RCC 7860 (cell line): ENCODE measurements around the gene CUX1.
"Not testable (repeated sequence)": the region's sequence is repeated elsewhere in the genome, so short reads cannot be mapped to it uniquely, and the experiment has no call there.

Experiments used
- DNase-seq: peaks from one replicate; pipeline ENCODE4 v3.0.0-alpha.2; 2015; ENCODE audit warnings: low spot score
- FAIRE-seq: peaks from 2 replicates; lab custom pipeline; 2012; peaks lifted over from hg19 to GRCh38; lab: Jason Lieb, UNC

Gene CUX1

DNA sequence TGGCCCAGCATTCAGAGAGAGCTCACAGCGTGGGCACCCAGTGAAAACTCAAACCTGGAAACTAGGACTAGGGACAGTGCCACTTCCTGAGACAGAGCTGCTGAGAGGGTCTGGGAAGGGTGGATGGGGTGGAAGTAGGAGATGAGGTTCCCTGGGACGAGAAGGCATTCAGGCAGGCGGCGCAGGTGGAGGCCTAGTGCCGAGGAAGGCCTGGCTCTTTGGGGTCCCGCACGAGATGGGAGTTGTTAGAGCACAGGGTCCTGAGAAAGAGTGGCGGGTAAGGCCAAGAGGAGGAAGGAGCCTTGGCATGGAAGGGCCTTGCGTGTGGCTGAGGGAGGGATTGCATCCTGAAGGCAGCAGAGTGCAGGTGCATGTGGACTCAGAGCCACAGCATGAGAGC lies 339.4 kb downstream of the CUX1 start:
- DNase-seq (no peak), FAIRE-seq (no peak)

DNA sequence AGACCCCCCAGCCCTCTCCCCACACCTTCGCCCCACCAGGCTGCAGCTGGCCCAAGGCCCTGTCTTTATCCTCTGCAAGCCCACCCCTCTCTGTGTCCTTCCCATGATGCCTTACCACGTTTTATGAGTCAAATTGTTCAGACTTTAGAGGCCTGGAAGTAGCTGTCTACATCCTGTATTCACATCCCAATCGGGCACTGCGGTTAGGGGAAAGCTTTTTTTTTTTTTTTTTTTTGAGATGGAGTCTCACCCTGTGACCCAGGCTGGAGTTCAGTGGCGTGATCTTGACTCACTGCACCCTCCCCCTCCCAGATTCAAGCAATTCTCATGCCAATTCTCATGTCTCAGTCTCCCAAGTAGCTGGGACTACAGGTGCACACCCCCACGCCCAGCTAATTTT lies 347.7 kb downstream of the CUX1 start:
- DNase-seq: no peak
- FAIRE-seq: no peak

DNA sequence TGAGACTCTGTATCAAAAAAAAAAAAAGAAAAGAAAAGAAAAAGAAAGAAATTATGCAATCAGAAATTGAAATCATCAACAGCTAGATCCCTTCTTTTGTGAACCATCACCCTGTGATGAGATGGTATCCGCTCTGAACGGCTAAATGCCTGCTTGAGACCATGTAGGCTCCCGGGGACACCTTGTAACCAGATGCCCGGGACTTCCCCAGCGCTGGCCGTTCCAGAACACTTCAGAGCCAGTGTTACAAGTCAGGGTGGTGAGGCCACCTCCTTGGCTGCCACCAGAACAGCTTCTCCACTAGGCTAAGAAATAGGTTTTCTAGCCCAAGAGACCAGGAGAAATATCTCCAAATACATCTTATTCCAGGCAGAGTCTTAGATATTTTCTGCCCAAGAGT lies 349.8 kb downstream of the CUX1 start:
- FAIRE-seq (no peak), DNase-seq (no peak)

DNA sequence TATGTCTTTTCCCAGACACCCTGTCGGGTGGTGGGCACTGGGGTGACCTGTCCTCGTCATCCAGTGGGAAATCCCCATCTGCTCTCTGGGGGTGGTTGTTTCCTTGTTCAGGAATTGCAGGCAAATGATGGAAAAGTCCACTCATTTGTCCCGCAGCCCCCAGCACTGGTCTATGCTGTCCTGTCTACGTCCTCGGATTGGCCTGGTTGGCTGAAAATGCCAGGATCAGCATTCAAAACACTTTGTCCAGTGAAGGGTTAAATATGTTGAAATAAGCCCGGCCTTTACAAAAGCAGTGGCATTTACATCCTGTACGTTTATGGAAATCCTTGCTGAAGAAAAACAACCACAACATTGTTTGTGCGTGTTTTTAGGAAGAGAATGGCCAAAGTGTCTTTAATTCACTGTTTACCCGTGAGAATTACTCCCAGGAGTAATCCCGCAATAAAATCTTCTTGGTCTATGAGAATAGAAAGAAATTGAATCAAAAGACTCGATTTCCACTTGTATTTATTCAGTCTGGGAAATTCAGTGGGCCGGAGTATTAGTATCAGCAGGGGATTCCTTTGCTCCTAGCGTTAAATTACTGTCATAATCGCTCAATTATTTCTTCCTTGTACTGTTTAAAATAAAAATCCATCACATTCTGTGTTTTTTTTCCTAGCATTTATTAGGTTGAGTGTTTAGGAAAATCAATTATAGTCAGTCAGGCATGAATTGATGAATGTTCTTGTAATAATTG lies 352.4 kb downstream of the CUX1 start:
- DNase-seq (no peak), FAIRE-seq (no peak)

DNA sequence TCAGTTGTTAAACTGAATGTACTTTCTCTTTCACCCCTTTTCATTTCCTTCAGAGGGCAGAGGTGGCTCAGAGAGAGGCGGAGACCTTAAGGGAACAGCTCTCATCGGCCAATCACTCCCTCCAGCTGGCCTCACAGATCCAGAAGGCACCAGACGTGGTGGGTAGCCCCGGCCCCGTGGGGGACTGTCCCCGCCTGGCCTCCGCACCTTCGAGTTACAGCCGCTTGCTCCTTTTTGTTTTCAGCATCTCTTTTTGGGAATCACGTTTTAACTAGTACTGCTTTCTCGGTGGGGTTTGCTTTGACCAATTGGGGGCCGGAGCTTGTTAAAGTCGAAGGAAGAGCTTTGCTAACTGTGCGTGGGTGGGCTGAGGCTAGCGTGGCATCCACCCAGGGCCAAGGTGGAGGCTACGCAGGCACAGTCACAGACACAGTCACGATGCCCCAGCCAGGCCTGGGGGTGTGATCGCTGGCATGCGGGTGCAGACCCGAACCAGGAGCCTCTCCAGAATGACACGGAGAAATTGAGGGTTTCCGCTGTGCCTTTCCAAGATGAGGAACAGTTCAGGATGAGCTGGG lies 353.1 kb downstream of the CUX1 start:
- no peak for FAIRE-seq
- DNase-seq: no peak

- DNase-seq (no peak), FAIRE-seq (no peak)
These were observed 356.2 kb downstream of the CUX1 start for GRCh38 chr7:102173669-102174068.

DNA sequence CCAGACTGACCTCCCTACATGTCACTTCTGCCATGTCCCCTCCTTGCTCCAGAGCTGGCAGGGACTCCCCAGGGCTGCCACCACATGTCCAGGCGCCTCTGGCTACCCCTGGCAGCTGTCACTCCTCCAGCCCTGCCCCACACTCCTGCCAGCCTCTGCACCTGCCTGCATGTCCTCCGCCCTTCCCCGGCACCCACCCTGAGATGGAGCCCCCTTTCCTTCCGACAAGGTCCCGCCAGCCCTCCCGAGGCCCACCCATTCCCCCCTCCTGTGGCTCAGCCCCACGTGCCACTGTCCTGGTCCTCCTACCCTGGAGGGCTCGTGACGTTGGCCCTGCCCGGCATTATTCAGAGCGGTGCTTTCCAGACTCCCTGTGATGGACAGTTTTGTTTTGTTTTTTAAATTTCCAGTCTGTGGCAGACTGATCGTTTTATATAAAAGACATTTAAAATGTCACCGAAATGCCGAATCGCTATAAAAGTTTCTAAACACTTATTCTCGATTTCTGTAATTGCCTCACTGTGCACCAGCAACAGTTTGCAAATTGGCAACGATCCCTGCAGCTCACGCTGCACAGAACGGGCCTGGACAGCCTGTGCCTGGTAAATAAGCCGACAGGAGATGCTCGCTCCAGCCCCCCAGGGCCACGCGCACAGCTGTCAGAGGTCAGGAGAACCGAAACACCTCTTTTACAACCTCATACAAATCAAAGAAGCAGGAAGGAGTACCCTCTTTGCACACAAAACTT lies 358.2 kb downstream of the CUX1 start:
- no peak for FAIRE-seq
- no peak for DNase-seq

GRCh38 chr7:102178410-102178809 lies 361.0 kb downstream of the CUX1 start:
- DNase-seq (no peak), FAIRE-seq (no peak)

DNA sequence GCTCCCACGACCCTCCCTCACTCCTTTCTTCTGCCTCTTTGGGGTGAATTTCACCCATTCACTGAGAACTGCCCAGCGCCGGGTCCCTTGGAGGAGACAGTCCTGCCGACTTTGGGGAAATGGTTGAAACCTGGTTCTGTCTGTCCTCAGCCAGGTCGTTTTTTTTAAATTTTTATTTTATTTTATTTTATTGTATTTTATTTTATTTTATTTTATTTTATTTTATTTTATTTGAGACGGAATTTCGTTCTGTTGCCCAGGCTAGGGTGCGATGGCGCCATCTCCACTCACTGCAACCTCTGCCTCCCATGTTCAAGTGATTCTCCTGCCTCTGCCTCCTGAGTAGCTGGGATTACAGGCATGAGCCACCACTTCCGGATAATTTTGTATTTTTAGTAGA lies 363.3 kb downstream of the CUX1 start:
- FAIRE-seq: no peak
- DNase-seq: no peak

DNA sequence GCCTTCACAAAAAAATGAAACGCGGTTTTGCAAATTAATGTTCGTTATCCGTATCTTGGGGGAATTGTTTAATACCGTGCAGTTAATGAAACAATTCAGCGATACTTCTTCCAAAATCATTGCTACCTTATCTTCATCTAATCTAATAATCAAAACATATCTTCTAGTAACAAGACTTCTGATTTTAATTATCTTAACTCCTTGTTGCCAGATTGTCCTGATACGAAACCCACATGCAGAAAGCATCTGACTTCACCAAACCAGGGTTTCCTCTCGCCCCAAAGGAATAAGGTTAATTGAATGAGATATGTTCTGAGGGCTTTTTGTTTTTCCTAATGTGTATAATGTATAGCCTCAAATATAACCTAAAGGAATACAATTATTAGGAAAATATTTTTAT lies 364.1 kb downstream of the CUX1 start:
- FAIRE-seq: no peak

DNA sequence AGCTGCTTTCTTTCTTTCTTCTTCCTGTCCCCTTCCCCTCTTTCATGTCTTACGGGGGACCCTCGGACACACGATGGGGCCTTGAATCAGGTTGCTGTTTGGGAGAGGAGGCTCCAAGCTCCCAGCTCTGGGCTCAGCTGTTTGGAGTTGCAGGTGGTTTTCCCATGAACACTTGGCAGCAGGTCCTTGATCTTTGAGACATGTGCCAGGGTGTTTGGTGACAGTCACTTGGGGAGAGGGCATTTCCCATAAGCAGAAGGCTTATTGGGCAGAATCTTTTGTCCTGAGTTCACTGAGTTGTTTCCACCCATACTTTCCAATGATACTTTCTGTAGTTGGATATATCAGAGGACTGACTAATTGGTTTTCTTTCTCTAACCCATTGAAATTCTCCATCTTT lies 364.6 kb downstream of the CUX1 start:
- no peak for DNase-seq
- no peak for FAIRE-seq

More for the DNA sequence above, 364.1 kb downstream of the CUX1 start:
- DNase-seq: no peak

GRCh38 chr7:102183848-102184247 lies 366.4 kb downstream of the CUX1 start:
- not testable (repeated sequence) for DNase-seq, FAIRE-seq

GRCh38 chr7:102184303-102184702 lies 366.9 kb downstream of the CUX1 start:
- FAIRE-seq (no peak), DNase-seq (no peak)

GRCh38 chr7:102185796-102186195 lies 368.4 kb downstream of the CUX1 start:
- FAIRE-seq (no peak), DNase-seq (no peak)

DNA sequence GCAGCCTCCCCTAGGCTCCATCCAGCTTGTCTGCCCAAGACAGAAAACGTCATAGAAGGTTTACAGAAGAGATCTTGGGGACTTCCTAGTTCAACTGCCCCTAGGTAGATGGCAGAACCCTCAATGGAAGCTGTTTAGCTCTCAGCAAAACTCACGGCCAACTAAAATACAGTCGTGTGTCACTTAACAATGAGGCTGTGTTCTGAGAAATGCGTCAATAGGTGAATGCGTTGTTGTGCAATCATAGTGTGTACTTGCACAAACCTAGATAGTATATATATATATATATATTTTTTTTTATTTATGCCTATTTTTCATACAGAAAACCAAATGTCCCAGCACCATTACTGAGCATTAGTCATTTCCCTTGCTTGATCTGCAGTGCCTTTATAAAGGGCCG lies 368.9 kb downstream of the CUX1 start:
- DNase-seq: no peak

GRCh38 chr7:102188746-102189145 lies 371.3 kb downstream of the CUX1 start:
- no peak for DNase-seq
- FAIRE-seq: no peak

More for the DNA sequence above, 368.9 kb downstream of the CUX1 start:
- no peak for FAIRE-seq

GRCh38 chr7:102189756-102190155 lies 372.3 kb downstream of the CUX1 start:
- no peak for FAIRE-seq
- no peak for DNase-seq

- FAIRE-seq: no peak
These were observed 373.4 kb downstream of the CUX1 start for GRCh38 chr7:102190776-102191350.

GRCh38 chr7:102191556-102192379 lies 374.3 kb downstream of the CUX1 start:
- DNase-seq: no peak
- FAIRE-seq: no peak

More at GRCh38 chr7:102190776-102191350, 373.4 kb downstream of the CUX1 start:
- DNase-seq: no peak

- FAIRE-seq: no peak
These were observed 375.4 kb downstream of the CUX1 start for GRCh38 chr7:102192790-102193189.

GRCh38 chr7:102193806-102194205 lies 376.4 kb downstream of the CUX1 start:
- no peak for DNase-seq
- FAIRE-seq: no peak

More at GRCh38 chr7:102192790-102193189, 375.4 kb downstream of the CUX1 start:
- no peak for DNase-seq
